NCI-H524 treated with DMSO at 0.1 percent for 48 hours (cell line): ENCODE results near the gene ZNF581.

Experiments used
- DNase-seq: peaks from one replicate; lab custom pipeline; 2025; lab: John Stamatoyannopoulos, UW

ZNF581 gene

GRCh38 chr19:55680339-55681130 lies 37.1 kb downstream of the ZNF581 start:
- DNase-seq = no peak

DNA sequence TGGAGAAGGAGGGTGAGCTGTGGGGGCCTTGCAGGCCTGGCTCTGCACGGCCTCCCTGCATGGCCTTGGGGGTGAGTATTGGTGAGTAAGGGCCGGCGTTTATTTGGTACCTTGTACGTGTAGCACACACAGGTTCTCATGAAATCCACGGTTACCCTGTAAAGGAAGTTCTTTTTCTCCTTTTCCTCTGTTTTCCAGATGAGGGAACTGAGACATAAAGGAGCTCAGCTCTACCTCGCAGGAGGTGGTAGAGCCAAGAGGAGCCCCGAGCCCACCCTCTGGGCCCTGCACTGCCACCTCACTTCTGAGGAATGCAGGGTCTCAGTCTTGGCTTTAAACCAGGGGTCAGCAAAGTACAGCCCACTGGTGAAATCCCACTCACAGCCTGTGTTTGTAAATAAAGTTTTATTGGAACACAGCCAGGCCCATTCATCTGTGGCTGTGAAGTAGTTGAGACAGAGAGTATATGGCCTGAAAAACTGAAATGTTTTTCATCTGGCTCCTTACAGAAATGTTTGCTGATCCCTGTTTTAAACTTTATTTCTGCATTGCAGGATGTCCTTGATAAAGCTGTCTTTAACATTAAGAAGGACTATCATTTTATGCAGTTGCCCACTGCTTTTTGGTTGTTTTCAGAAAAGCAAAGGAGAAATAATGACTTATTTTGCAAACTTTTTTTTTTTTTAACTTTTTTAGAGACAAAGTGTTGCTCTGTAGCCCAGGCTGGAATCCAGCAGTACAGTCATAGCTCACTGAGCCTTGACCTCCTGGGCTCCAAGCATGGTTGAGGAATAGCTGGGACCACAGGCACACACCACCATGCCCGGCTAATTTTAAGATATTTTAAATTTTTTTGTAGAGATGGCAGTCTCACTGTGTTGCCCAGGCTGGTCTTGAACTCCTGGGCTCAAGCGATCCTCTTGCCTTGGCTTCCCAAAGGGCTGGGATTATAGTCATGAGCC lies 38.0 kb downstream of the ZNF581 start:
- no peak for DNase-seq

- DNase-seq = no peak
Observed at GRCh38 chr19:55683449-55684261, 40.2 kb downstream of the ZNF581 start.

- no peak for DNase-seq
Observed at GRCh38 chr19:55684946-55685681, 41.7 kb downstream of the ZNF581 start.

GRCh38 chr19:55685776-55686175 lies 42.3 kb downstream of the ZNF581 start:
- no peak for DNase-seq

- no peak for DNase-seq
Observed at GRCh38 chr19:55686311-55687050, 43.0 kb downstream of the ZNF581 start.

DNA sequence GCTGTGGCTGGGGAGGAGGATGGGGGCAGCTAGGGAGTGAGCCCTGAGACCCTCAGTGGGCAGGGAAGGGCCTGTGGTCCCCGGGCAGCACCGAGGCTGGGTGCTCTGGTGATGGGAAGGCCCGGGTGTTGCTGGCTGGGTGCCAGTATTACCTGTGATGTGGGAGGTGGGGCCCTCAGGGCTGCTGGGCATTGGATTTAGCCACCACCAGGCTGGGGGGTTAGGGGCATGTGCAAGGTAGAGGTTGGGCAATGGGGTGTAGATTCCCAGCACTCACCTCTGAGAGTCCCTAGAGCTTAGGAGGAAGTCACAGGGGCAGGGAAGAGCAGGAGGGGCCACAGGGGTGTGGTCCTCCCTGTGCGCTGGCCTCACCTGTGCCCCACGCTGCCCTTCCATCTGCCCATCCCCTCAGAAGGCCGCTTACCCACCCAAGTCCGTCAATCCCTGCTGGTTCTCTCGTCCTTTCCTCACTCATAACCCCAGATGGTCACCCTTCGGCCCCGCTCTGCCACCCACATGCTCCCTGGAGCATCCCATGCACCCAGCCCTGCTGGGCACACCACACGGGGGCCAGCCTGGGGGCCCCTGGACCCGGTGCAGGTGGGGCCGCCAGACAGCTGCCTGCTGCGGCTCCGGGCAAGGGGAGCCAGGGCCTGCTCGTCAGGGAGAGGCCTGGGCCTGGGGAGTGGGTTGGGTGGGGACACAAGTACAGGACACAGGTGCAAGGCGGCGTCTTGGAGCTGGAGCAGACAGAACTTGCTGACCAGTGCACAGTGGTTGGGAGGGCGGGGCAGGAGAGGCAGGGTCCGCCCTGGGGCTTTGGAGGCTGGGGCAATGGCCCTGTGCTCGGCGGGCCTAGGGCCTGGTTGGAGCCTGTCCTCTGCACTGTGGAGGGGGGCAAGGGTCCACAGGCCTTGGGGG lies 44.1 kb downstream of the ZNF581 start:
- no peak for DNase-seq

GRCh38 chr19:55688422-55689218 lies 45.2 kb downstream of the ZNF581 start:
- no peak for DNase-seq

GRCh38 chr19:55689411-55690108 lies 46.1 kb downstream of the ZNF581 start:
- no peak for DNase-seq

DNA sequence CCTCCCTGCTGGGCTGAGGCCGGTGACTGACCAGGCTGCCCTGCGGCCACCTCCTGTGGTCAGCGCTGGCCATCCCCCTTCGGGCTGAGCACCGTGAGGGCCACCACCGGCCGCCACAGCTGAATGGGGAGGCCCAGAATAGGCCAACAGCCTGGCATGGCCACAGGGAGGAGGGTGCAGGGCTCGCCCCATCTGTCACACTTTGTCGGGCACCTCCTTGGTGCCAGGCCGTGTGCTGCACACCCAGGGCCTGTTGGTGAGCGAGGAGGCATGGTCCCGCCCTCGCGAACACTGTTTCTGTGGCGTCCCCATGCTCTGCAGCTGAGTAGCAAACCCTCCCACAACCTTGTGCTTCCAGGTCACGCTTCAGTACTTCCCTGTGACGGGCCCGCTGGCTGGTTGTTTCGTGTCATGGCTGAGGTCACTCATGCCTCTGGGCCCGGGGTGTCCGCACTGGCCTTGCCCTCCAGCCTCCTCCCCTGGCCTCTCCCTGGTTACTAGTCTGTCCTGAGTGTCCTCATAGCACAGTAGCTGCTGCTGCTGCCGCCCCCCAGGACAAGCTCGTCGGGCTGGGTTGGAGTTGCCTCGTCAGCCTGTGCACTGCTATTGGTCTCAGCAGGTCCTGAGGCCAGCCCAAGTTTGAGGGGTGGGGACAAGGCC lies 46.8 kb downstream of the ZNF581 start:
- no peak for DNase-seq

DNA sequence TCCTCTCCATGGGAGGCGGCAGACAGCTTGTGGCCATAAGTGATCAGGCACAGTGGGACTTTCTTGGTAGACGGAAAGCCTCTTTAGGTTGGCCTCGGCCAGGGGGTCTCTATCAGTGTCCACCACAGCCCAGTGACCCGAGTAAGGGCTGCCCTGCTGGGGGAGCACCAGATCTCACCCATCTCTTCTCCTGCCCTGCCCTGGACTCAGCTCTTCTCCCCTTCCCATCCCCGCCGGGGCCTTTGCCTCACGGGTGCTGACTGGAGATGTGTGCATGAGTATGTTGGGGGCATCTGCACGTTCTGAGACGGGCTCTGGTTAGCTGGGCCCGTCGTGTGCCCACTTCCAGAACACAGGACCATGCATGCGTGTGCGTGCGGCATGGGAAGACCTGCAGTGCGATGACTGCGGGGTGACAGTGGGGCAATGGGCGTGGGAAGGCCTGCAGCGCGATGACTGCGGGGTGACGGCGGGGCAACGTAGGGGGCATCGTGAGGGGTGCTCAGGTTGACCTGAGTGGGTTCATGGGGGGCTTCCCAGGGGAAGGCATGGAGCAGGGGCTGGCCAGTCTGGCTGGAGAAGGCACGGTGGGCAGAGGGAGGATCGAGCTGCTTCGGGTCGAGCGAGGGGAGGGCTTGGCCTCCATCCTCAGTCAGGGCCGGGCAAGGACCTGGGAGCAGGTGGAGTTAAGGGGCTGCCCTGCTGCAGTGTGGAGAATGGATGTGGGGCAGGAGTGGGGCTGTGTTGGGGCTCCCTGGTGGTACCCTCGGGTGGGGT lies 47.5 kb downstream of the ZNF581 start:
- DNase-seq = no peak

- DNase-seq = no peak
Observed at GRCh38 chr19:55691561-55692481, 48.4 kb downstream of the ZNF581 start.

GRCh38 chr19:55692681-55693081 lies 49.2 kb downstream of the ZNF581 start:
- DNase-seq = no peak

GRCh38 chr19:55693336-55693974 lies 50.0 kb downstream of the ZNF581 start:
- no peak for DNase-seq

- no peak for DNase-seq
Observed at GRCh38 chr19:55694241-55694655, 50.8 kb downstream of the ZNF581 start.
